HG02885 (cell line): ENCODE results near the gene WDR18.

Source experiments
- ATAC-seq: cut with Tn5 transposase; IDR thresholded peaks from one replicate; pipeline ENCODE4 v1.9.1; 2021; ENCODE audit warnings: mild to moderate bottlenecking; ENCODE audit not compliant: unreplicated experiment, poor library complexity

The WDR18 gene, protein sequence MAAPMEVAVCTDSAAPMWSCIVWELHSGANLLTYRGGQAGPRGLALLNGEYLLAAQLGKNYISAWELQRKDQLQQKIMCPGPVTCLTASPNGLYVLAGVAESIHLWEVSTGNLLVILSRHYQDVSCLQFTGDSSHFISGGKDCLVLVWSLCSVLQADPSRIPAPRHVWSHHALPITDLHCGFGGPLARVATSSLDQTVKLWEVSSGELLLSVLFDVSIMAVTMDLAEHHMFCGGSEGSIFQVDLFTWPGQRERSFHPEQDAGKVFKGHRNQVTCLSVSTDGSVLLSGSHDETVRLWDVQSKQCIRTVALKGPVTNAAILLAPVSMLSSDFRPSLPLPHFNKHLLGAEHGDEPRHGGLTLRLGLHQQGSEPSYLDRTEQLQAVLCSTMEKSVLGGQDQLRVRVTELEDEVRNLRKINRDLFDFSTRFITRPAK

DNA sequence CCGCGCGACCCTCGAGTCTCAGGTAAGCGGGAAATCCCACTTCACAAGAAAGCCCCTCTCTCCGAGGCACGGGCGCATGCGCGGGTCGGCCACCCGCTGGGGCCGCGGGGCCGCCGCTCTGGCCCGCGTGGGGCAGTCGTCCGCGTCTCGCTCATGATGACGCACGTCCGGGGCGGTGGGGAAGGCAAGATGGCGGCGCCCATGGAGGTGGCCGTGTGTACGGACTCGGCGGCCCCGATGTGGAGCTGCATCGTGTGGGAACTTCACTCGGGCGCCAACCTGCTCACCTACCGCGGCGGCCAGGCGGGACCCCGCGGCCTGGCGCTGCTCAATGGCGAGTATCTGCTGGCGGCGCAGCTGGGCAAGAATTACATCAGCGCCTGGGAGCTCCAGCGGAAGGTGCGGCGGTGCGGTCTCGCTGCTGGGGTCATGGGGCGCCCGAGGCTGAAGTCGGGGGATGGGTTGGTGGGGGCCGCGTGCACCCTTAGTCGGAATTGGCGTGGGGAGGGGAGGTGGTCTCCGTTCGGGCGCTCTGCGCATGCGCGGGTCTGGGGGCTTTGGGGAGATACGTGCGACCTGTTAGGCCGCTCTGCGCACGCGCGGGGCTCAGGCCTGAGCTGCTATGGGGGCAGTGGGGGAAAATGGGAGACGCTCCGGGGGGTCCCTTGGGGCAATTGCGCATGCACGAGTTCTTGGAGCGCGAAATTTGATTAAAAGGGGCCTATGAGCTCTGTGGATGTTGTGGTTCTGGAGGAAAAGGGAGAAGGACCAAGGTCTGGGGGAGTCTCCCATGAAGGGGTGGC lies at the start of gene WDR18:
Gene WDR18 (plus strand): TSS at position 181 of the 803 bp plus-strand sequence. CDS start 9 bp downstream, at position 190.
- ATAC-seq, result peak; percentile 82

DNA sequence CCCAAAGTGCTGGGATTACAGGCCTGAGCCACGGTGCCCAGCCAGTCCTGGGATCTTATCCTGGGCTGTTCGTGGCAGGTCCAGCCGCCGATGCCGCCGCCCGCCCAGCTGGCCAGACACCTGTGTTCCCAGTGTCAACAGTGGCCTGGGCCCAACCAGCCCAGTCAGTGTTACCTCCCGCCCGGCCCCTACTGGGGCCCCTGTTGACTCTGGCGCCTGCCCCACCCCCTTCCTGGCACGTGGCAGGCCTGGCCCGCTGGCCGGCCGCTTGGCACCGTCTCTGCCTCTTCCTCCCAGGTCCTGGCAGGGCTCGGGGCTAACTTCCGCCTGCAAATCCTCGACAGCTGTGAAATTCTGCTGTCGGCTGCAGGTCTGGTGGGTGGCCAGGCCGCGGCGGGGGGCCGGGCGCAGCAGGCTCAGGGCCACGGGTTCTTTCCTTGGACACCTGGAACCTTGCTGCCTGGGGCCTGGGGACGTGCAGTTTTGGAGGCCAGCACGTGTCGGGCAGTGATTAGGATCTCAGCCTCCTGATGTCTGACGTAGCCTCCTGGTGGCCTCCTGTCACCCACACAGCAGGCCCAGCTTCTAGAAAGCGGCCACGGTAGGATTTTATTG lies 49.2 kb upstream of the WDR18 start:
- no peak for ATAC-seq

DNA sequence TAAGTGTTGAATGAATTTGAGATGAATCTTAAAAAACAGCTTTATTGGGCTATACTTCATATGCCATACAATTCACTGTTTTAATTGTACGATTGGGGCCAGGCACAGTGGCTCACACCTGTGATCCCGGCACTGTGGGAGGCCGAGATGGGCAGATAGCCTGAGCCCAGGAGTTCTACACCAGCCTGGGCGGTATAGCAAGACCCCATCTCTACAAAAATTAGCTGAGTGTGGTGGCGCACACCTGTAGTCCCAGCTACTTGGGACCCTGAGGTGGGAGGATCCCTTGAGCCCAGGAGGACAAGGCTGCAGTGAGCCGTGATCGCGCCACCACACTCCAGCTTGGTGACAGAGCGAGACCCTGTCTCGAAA lies 48.0 kb upstream of the WDR18 start:
- ATAC-seq, result no peak

DNA sequence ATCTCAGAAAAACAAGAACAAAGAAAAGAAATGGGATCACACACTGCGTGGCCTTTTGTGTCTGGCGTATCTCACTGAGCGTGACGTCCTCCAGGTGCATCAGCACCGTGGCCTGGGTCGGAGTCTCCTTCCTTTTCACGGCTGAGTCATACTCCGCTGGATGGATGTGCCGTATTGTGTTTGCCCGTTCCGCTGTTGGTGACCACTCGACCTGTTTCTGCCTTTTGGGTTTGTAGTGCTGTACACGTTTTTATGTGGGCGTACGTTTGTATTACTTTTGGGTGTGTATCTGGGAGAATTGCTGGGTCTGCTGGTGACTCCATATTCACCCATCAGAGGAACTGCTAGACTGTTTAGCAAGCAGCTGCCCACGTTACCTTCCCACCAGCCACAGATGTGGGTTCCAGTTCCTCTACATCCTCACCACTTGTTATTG lies 46.9 kb upstream of the WDR18 start:
- ATAC-seq, result no peak

DNA sequence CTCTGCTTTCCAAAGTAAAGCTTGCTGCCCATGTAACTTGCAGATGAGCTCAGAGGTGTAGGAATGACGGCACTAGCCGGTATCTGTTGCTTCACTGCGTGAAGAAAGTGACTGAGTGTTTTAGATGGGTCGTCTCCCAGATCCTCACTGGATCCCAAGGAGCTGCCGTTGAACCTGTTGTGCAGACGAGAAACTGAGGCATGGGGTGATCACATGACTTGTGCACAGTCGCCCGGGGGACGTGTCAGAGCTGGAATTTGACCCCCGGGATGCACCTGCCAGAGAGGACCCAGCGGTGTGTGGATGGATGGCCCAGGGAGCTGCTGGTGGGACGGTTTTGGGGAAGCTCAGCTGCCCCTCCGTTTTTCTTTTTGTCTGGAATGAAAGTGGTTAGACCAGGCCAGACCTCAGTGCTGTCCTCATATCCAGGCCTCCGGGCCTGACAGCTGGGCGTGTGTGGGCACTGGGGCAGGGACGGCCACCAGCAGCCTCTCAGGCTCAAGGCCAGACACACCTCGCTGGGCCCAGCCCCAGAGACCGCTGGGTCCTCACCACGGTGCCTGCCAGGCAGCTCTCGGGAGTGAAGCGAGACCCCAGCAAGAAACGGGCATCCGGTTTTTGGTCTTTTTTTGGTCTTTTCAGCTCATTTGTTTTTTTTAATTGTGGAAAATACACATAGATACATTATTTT lies 45.8 kb upstream of the WDR18 start:
- no peak for ATAC-seq

DNA sequence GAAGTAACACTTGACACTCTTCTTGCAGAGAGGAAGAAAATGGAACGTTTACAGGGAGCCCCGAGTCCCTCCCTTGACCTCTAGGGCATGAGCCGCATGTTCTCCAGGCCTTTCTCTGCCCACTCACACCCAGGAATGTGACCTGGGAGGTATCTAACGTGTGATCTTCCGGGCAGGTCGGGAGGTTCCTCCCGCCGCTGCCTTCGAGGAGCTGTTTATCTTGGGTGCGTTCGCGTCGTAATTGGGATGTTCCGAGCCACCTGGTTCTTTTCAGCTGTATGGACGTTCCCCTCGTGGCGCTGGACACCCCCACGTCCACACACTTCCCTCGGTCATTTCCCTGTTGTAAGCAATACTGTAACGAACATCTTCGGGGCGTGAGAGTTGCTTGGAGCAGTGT lies 44.7 kb upstream of the WDR18 start:
- ATAC-seq, result no peak

DNA sequence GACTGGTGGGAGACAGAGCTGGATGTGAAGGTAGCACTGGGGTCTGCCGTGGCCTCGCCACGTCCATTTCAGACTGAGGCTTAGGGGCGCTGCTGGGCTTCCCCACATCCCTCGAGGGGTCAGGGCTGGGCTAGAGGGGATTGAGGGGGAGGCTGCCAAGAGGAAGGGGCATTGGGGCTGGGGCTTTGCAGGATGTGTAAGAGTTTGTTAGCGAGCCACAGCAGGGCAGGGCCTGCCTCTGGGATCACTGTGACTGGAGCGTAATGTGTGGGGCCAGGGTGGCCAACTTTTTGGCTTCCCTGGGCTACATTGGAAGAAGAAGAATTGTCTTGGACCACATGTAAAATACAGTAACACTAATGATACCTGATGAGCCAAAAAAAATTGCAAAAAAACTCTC lies 44.2 kb upstream of the WDR18 start:
- no peak for ATAC-seq

DNA sequence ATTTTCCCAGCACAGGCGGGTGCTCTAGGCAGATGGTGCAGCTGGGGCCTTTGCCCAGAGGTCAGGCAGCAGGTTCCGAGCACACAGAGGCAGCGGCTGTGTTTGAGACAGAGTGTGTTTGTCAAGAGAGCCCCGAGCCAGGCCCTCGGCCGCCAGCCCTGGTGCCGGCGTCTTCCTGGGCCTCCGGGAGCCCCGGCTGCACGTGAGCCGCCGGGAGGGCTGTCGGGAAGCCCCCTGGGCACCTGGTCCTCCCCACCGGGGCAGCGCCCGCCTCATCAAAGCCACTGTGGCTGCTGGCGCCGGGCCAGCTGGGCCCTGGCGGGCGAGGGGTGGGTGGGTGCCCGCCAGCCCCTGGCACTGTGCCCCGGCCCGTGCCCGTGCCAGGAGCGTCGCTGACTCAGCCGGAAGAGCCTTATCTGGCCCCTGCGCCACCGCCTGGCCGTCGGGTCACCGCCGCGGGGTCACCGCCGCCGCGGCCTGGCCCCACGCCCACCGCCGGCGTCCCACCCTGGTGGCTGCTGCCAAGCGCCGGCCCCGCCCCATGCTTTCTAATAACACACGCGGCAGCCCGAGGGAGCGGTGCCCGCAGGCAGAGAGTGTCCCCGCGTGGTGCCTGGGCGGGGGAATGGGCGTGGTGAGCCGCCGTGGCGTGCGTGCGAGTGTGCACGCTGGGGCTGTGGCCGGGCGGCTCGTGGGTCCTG lies 43.4 kb upstream of the WDR18 start:
- ATAC-seq, result no peak

DNA sequence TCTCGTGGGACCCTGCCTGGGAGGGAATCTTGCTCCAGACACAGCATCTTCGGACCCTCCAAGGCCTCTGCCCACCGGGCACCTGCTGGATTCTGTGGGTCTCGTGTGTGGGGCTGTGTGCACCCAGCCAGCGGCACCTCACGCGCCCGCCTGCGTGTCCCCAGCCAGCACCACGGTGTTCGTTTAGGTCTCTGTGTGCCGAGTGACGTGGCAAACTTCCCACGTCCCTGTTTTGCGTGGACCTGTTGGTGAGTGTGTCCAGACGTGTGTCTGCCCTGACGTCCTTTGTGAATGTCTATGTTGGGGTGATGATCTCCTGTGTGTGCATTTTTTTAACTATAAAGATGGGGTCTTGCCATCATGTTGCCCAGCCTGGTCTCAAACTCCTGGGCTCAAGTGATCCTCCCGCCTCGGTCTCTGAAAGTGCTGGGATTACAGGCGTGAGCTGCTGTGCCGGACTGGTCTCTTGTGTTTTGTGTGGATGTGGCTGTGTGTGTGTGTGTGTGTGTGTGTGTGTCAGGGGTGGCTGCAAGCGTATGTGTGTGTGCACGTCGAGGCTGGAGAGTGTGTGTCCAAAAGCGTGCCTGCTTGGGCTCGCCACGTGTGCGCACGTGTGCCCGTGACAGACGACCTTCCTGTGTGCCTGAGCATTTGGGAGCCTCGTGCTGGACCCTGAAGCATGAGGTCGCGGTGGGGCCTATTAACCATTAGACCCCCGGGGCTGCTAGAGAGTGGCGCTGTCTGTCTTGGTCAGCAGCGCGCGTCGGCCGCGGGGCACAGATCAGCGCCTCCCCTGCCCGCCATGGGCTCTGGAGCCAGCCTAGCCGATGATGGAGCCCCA lies 42.6 kb upstream of the WDR18 start:
- no peak for ATAC-seq

DNA sequence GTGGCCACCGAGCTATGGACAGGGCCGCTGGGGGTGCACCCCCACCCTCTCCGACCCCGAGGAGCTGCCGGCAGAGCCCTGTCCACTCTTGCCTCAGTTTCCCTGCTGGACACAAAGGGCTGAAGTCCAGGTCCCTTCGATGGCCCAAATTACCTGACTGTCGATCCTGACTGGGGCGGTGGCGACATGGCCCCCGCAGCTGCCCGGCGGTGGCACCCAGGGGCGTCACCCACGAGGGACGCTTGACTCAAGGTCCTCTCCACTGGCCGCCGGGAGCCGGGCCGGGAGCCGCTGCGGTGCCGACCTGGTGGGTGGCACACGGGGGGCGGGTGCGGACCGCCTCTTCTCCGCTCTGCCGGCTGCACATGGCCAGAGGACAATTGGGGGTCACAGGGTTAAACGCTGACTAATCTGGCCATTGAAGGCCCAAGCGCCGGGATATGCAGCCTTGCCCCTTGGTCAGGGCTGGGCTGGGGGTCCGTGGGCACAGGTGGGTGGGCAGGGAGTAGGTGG lies 42.0 kb upstream of the WDR18 start:
- ATAC-seq, result no peak

DNA sequence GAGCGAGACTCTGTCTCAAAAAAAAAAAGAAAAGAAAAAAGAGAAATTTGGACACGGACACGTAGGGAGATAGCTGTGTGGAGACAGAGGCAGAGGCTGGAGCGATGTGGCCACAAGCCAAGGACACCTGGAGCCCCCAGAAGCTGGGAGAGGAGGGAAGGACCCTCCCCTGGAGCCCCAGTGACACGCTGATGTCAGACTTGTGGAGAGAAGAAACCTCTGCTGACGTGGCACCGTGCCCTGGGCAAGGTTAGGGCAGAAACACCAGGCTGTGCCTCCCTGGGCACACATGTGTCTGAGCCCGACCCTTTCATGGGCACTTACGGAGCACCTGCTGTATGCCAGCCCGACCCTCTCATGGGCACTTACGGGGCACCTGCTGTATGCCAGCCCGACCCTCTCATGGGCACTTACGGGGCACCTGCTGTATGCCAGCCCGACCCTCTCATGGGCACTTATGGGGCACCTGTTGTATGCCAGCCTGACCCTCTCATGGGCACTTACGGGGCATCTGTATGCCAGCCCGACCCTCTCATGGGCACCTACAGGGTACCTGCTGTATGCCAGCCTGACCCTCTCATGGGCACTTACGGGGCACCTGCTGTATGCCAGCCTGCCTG lies 40.5 kb upstream of the WDR18 start:
- no peak for ATAC-seq

DNA sequence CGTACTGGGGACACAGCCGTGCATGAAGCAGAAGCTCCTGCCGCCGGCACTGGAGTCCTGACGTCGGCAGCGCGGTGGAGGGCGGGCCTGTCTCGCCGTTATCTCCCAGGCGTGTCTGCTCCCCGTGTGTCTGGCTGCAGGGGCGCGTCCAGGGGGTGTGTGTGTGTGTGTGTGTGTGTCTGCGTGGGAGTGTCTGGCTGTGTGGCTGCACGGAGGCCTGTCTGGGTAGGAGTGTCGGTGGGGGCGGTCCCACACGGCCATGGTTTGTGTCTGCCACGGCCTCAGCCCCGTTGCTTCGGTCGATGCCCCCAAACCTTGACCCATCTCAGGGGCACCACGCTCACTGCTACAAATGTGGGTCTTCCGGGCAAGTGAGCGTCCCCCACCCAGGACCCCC lies 40.0 kb upstream of the WDR18 start:
- ATAC-seq, result no peak

DNA sequence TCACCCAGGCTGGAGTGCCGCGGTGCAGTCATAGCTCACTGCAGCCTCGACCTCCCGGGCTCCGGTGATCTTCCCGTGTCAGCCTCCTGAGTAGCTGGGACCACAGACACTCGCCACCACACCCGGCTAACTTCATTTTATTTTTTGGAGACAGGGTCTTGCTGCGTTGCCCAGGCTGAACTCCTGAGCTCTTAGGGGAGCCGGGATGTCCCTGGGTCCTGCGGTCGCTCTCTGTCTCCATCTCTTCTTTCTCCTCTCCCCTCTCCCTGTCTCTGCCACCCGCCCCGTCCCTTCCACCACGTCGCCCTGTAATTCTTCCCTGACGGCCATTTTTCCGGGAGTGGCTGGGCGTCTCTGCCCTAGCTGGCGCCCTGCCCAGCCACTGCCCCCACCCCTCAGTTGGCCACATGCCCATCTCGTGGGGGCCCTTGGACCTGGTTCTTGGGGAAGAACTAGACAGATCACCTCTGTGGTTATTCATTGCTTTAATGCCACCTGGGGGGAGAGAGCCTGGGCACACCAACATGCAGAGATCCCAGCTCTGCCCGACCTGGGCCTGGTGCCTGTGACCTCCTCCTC lies 39.4 kb upstream of the WDR18 start:
- ATAC-seq, result no peak

DNA sequence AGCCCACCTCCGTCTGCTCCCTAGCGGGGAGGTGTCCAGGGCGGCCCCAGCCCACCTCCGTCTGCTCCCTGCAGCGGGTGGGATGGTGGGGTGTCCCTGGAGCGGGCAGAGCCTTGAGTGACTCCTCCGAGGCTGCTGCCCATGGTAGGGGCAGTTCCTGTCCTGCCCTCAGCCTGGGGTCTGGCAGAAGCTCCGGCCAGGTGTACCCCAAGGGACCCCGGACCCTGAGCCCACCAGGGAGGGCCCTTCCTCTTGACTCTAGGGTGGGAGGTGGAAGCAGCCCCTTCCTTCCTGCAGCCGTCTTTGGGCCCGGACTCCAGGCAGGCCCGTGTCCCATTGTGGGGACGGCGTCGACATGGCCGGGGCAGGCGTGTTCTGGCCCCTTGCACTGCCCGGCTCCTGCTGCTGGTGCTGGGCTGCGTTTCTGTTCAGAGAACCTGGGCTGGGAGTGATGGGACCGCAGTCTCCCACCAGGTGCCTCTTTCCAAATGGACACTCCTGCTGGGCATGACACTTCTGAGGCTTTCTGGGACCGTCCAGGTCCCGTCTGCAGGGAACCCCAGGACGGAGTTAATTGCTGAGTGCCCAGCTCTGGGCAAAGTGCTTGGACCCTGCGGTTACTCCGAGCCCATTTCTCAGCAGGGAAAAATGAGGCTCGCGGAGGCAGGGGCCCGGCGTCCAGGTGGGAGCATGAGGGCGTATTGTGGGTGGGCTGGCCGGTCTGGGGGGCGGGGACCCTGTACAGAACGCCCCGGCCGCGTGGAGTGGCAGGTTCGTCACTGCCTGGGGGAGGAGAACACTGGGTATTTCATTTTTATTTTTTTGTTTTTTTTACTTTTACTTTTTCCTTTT lies 38.5 kb upstream of the WDR18 start:
- no peak for ATAC-seq

DNA sequence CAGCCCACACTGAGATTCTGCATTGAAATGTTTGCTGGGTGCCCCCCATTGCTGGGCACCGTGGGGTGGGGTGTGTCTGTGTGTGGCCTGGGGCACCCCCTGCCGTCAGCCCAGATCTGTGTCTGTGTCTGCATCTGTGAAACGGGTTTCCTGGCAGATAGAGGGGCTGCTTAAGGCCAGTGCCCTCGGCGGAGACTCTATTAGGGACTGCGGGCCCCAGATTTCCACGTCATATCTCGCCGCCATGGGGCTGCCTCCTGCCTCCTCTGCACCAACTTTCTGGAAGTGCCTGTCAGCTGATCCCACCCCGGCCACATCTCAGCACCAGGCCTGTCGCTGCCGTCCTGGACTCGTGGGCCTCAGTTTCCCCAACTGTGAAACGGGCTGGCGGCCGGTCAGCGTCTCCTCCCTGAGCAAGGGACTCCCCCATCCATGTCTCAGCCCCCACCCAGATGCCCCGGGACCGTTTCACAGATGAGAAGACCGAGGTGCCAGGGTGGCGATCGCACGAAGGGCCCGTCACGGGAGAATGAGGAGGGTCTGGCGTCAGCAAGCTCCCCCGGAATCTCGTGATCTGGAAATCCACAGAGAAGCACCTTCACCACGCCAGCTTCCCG lies 36.9 kb upstream of the WDR18 start:
- ATAC-seq, result peak; percentile 10

DNA sequence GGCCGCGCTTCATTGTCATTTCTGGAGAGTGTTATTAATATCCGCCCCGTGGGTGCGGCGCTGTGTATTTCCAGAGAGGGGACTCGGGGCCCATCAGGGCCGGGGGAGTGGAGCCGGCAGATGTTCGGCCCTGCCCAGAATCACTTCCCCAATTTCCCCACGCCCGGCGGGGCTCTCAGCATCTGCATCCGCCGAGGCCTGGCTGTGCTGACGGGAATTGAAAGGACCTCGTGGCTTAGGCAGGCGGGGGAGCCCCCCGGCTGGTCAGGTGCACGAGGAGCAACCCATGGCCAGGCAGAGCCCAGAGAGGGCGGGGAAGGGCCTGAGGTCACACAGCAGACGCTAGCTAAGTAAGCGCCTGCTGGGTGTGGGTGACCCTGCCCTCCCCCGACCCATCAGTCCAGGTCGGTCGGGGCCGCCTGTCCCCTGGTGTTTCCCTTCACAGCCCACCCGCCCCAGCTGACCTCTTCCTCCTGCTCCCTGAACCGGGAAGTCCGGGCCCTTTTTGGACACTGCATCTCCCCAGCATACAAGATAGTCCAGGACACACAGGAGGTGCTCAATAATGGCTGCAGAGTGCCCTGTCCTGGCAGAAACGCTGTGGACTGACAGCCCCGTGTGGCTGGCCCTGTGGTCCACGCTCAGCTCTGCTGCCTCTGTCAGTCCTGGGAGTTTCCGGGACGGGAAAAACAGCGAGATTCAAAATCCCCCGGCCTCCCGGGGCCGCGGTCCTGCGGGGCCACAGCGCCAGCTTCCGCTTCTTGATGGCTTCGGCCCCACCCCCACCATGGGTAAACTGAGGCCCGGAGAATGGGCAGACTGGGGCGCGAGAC lies 36.2 kb upstream of the WDR18 start:
- peak; percentile 68 for ATAC-seq
